SH-SY5Y (cell line): ENCODE data around the gene KIF1B.

ENCODE experiments used
- GATA2 ChIP-seq: IDR thresholded peaks from 2 replicates; pipeline ENCODE4 v1.6.1; 2011; ENCODE audit warnings: mild to moderate bottlenecking, low read depth, low read length
- GATA3 ChIP-seq: IDR thresholded peaks from 2 replicates; pipeline ENCODE4 v1.6.1; 2011; ENCODE audit warnings: low read depth, mild to moderate bottlenecking, low read length, moderate library complexity

GRCh38 chr1:10249808-10250457 is 39.6 kb downstream of the KIF1B start:
- TF ChIP-seq GATA3 = no peak
- TF ChIP-seq GATA2 = no peak
